Esophagus squamous epithelium (tissue), 5 donors: ENCODE measurements around the gene RMND1. TPM values are rescaled to one million over a fixed set of nuclear protein-coding genes. Genes with fewer than 3 reads are reported as not detected.

Experiments used
- DNase-seq: peaks from one replicate; lab custom pipeline; 2025; lab: John Stamatoyannopoulos, UW
- H3K27ac ChIP-seq, 4 donors: fragments of 200-600 bp; sonication (generic); one replicate each; pipeline ENCODE4 v1.5.1; 2016 to 2019; ENCODE audit warnings: mild to moderate bottlenecking in 1 of 4
- H3K27me3 ChIP-seq, 4 donors: fragments of 200-600 bp; sonication (generic); 1 replicate in 3 of 4; 2 replicates in 1 of 4; pipeline versions ENCODE4 v1.5.1 to v1.6.0; 2017 to 2021; ENCODE audit warnings: antibody characterized with exemption in 1 of 4
- H3K36me3 ChIP-seq, 3 donors: fragments of 200-600 bp; sonication (generic); one replicate each; pipeline ENCODE4 v1.5.1; 2016 to 2019
- H3K4me1 ChIP-seq, 3 donors: fragments of 200-600 bp; sonication (generic); one replicate each; pipeline ENCODE4 v1.5.1; 2017 to 2019
- H3K4me3 ChIP-seq, 4 donors: fragments of 200-600 bp; sonication (generic); 1 replicate in 3 of 4; 2 replicates in 1 of 4; pipeline ENCODE4 v1.5.1; 2016 to 2019; ENCODE audit warnings: mild to moderate bottlenecking in 2 of 4, moderate library complexity in 1 of 4
- H3K9me3 ChIP-seq, 3 donors: fragments of 200-600 bp; sonication (generic); one replicate each; pipeline ENCODE4 v1.5.1; 2016 to 2019
- POLR2A ChIP-seq, 4 donors: fragments of 450-650 bp; IDR thresholded peaks; one replicate each; pipeline ENCODE4 v1.6.1; 2017; ENCODE audit warnings: antibody characterized with exemption in 4 of 4, mild to moderate bottlenecking in 4 of 4, moderate library complexity in 3 of 4
- WGBS, 2 donors: methylation state at CpG; one replicate each; pipeline ENCODE4 v1.1.5; 2018; 5-methylcytosine and 5-hydroxymethylcytosine counted together
- intact Hi-C: fragments of 100-400 bp; cut with DNase I; formaldehyde crosslinking; loops from one replicate; pipeline ENCODE4 v1.15.0; 2022
- total RNA-seq, 4 donors: library from RNA; depleted of rRNA; stranded (reverse); fragments of >200 nt; gene quantifications; one replicate each; pipeline ENCODE4 v1.1.0, GENCODE V29; 2016
- TF ChIP-seq, protein P1 (sequence below), 6 experiments: fragments of 450-650 bp in 4 of 6; fragments of 200-600 bp in 2 of 6; sonication (generic) in 2 of 6; IDR thresholded peaks; one replicate each; pipeline ENCODE4 v1.5.1; 2016 to 2019; ENCODE audit warnings: antibody characterized with exemption in 6 of 6, mild to moderate bottlenecking in 4 of 6, moderate library complexity in 4 of 6
- donor health status: DM: yes; HTN: yes; CAD: no.

RMND1 gene
- total RNA-seq, 4 donors from 2014 or later: 4.6 to 25.9 (median 15.3) TPM

DNA sequence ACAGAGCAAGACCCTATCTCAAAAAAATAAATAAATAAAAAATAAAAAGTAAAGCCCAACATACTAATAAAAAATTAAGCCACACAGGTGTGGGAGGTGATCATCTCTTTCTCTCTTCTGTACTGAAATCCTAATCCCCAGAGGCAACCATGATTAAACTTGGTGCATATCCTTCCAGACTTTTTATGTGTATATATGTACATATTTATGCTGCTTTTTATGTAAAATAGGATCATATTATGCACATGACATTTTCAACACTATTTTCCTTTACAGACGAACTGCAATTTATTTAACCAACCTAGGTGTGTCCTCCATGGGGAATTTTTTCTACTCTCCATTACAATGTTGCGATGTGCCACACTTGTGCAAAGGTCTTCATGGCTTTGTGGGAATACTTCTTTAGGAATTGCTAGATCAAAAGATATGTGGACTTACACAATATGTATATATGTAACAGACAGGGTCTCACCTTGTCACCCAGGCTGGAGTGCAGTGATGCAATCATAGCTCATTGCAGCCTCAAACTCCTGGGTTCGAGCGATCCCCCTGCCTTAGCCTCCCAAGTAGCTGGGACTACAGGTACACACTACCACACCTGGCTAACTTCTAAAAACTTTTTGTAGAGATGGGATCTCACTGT lies 23.7 kb downstream of the RMND1 start:
- 90 to 93% methylated on average over 3 to 4 of the region's 4 CpGs for WGBS, 2 donors
- Histone ChIP-seq H3K4me3 (no peak overlapping the region), H3K36me3 (peaks cover 0 to 96% (median 5%) of the 10 kb centered on the region in 3 donors), H3K27me3 (no peaks in the 10 kb centered on the region), H3K4me1 (peaks cover 0 to 11% (median 0%) of the 10 kb centered on the region in 3 donors), H3K9me3 (no peaks in the 10 kb centered on the region), H3K27ac (no peak overlapping the region)
- TF ChIP-seq, protein P1, sequence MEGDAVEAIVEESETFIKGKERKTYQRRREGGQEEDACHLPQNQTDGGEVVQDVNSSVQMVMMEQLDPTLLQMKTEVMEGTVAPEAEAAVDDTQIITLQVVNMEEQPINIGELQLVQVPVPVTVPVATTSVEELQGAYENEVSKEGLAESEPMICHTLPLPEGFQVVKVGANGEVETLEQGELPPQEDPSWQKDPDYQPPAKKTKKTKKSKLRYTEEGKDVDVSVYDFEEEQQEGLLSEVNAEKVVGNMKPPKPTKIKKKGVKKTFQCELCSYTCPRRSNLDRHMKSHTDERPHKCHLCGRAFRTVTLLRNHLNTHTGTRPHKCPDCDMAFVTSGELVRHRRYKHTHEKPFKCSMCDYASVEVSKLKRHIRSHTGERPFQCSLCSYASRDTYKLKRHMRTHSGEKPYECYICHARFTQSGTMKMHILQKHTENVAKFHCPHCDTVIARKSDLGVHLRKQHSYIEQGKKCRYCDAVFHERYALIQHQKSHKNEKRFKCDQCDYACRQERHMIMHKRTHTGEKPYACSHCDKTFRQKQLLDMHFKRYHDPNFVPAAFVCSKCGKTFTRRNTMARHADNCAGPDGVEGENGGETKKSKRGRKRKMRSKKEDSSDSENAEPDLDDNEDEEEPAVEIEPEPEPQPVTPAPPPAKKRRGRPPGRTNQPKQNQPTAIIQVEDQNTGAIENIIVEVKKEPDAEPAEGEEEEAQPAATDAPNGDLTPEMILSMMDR (IDR thresholded peaks at IDR 0.05): no peak
- TF ChIP-seq POLR2A (IDR thresholded peaks at IDR 0.05): no peak
- intact Hi-C loops: no loop called here
- DNase-seq: no peak

GRCh38 chr6:151425561-151425960 lies 26.4 kb downstream of the RMND1 start:
- Histone ChIP-seq H3K9me3 (no peaks in the 10 kb centered on the region), H3K4me1 (peaks cover 0 to 11% (median 0%) of the 10 kb centered on the region in 3 donors), H3K36me3 (peaks cover 0 to 96% (median 0%) of the 10 kb centered on the region in 3 donors), H3K4me3 (no peak overlapping the region), H3K27ac (no peak overlapping the region), H3K27me3 (no peaks in the 10 kb centered on the region)
- intact Hi-C loops: no loop called here
- no peak for DNase-seq
- WGBS, 2 donors: 40 to 65% methylated on average over 4 of the region's 4 CpGs
- no peak for TF ChIP-seq POLR2A (IDR thresholded peaks at IDR 0.05)
- TF ChIP-seq, protein P1 (IDR thresholded peaks at IDR 0.05): no peak

GRCh38 chr6:151422981-151423380 lies 28.9 kb downstream of the RMND1 start:
- Histone ChIP-seq H3K27me3 (no peaks in the 10 kb centered on the region), H3K36me3 (peaks cover 0 to 96% (median 0%) of the 10 kb centered on the region in 3 donors), H3K9me3 (no peaks in the 10 kb centered on the region), H3K27ac (no peak overlapping the region), H3K4me1 (peaks cover 0 to 11% (median 0%) of the 10 kb centered on the region in 3 donors), H3K4me3 (no peak overlapping the region)
- no peak for TF ChIP-seq POLR2A (IDR thresholded peaks at IDR 0.05)
- TF ChIP-seq, protein P1 (IDR thresholded peaks at IDR 0.05): no peak
- 79 to 86% methylated on average over 4 of the region's 4 CpGs for WGBS, 2 donors
- intact Hi-C loops: no loop called here
- no peak for DNase-seq

DNA sequence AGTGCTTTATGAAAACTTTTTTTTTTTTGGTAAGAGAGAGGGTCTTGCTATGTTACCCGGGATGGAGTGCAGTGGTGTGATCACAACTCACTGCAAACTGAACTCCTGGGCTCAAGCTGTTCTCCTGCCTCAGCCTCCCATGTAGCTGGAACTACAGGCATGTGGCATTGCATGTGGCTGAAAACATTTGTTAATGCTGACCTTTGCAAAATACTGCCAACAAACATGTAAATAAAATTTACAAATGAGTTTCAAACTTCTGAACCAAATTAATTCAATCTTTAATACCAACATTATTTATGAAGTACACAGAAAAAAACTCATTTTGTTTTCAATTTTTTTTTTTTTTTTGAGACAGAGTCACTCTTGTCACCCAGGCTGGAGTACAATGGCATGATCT lies 34.4 kb downstream of the RMND1 start:
- H3K27ac ChIP-seq: no peak overlapping the region
- H3K4me3 ChIP-seq: no peak overlapping the region
- 73 to 100% methylated on average over 1 of the region's 1 CpG for WGBS, 2 donors
- peaks cover 5 to 94% (median 8%) of the 10 kb centered on the region in 3 donors for H3K36me3 ChIP-seq
- intact Hi-C loops: no loop called here
- no peaks in the 10 kb centered on the region for H3K4me1 ChIP-seq
- H3K27me3 ChIP-seq: no peaks in the 10 kb centered on the region
- no peak for TF ChIP-seq POLR2A (IDR thresholded peaks at IDR 0.05)
- TF ChIP-seq, protein P1 (IDR thresholded peaks at IDR 0.05): no peak
- H3K9me3 ChIP-seq: no peaks in the 10 kb centered on the region
- DNase-seq: no peak

- H3K4me3 ChIP-seq: no peak overlapping the region
- WGBS, 2 donors: 94 to 95% methylated on average over 3 of the region's 3 CpGs
- H3K4me1 ChIP-seq: no peaks in the 10 kb centered on the region
- intact Hi-C loops: no loop called here
- H3K36me3 ChIP-seq: peaks cover 5 to 87% (median 11%) of the 10 kb centered on the region in 3 donors
- H3K9me3 ChIP-seq: no peaks in the 10 kb centered on the region
- no peak overlapping the region for H3K27ac ChIP-seq
- TF ChIP-seq, protein P1 (IDR thresholded peaks at IDR 0.05): no peak
- no peak for TF ChIP-seq POLR2A (IDR thresholded peaks at IDR 0.05)
- DNase-seq: no peak
- no peaks in the 10 kb centered on the region for H3K27me3 ChIP-seq
Observed at GRCh38 chr6:151414641-151415260, 37.2 kb downstream of the RMND1 start.
